GM21526 (cell line): Measurements from ENCODE around the gene PPP1R9A.
A peak's percentile ranks its signal among the peaks of the same experiment; 100 is the strongest.

Source experiments
- ATAC-seq: cut with Tn5 transposase; IDR thresholded peaks from one replicate; pipeline ENCODE4 v1.9.1; 2021; ENCODE audit warnings: moderate library complexity; ENCODE audit not compliant: unreplicated experiment, low FRiP score

PPP1R9A gene

DNA sequence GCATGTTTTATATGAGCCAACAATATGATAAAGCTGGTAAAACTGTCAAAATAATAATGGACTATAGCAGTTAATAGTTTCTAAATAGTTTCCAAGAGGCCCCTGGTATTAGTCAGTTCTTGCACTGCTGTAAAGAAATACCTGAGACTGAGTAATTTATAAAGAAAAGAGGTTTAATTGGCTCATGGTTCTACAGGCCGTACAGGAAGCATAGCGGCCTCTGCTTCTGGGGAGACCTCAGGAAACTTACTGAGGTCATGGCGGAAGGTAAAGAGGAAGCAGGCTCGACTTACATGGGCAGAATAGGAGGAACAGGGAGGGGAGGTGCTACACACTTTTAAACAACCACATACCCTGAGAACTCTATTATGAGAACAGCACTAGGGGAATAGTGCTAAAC lies 104.6 kb downstream of the PPP1R9A start:
- ATAC-seq, result no peak

DNA sequence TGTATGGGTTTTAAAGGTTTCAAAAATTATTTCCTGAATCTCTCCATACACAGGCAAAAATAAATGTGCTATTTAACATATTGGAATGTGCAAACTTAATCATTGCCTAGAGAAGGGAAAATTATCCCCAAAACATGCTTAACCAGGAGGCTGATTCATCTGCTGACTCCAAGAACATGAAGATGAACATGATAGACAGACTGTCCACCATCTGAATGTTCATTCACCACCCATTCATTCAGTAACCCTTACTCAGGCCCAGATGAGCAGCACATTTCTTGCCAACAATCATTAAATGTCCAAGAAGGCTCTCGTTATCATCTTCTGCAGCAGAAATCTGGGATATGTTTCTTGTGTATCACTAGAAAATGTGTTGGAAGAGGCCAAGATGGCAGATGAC lies 110.6 kb downstream of the PPP1R9A start:
- ATAC-seq, result no peak

DNA sequence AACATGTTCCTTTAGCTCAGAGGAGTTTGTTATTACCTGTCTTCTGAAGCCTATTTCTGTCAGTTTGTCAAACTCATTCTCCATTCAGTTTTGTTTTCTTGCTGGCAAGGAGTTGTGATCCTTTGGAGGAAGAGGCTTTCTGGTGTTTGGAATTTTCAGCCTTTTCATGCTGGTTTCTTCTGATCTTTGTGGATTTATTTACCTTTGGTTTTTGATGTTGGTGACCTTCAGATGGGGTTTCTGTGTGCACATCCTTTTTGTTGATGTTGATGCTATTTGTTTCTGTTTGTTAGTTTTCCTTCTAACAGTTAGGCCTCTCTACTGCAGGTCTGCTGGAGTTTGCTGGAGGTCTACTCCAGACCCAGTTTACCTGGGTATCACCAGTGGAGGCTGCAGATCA lies 118.6 kb downstream of the PPP1R9A start:
- ATAC-seq, result no peak

DNA sequence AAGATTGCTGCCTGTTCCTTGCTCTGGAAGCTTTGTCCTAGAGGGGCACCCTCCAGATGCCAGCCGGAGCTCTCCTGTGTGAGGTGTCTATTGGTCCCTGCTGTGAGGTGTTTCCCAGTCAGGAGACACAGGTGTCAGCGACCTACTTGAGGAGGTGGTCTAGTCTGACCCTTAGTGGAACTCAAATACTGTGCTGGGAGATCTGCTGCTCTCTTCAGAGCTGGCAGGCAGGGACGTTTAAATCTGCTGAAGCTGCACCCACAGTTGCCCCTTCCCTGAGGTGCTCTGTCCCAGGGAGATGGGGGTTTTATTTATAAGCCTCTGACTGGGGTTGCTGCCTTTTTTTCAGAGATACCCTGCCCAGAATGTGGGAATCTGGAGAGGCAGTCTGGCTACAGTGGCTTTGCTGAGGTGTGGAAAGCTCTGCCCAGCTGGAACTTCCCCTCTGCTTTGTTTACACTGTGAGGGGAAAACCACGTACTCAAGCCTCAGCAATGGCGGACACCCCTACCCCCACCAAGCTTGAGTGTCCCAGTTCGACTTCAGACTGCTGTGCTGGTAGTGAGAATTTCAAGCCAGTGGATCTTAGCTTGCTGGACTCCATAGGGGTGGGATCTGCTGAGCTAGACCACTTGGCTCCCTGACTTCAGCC lies 119.2 kb downstream of the PPP1R9A start:
- ATAC-seq, result no peak

DNA sequence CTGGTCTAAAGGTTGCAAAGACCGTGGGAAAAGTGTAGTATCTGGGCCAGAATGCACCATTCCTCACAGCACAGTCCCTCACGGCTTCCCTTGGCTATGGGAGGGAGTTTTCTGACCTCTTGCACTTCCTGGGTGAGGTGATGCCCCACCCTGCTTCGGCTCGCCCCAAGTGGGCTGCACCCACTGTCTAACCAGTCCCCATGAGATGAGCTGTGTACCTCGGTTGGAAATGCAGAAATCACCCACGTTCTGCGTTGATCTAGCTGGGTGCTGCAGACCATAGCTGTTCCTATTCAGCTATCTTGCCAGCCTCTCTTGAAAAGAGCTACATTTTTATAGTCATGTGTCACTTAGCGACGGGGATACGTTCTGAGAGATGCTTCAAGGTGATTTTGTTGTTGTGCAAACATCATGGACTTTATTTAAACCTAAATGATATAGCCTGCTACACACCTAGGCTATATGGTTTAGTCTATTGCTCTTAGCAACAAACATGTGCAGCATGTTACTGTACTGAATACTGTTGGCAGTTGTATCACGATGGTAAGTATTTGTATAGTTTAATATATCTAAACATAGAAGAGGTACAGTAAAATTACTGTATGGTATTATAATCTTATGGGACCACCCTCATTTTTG lies 120.0 kb downstream of the PPP1R9A start:
- ATAC-seq, result no peak

DNA sequence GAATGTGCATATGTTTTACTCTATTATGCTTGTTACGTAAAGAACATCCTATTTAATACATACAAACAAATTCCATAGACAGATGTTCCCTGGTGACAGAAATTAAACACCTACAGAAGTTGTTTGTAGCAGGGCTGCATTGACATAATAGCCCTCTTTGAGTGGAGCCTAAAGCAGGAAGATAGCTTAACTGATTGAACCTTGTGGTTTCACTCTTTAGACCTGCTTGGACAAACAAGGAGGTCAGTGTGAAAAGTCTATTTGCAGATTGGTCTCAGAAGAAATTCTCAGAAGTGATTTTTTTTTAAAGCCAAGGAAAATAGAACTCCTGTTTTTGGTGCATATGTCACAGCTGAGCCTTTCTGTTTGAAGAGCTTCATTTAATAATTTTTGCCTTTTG lies 121.3 kb downstream of the PPP1R9A start:
- ATAC-seq, result no peak

DNA sequence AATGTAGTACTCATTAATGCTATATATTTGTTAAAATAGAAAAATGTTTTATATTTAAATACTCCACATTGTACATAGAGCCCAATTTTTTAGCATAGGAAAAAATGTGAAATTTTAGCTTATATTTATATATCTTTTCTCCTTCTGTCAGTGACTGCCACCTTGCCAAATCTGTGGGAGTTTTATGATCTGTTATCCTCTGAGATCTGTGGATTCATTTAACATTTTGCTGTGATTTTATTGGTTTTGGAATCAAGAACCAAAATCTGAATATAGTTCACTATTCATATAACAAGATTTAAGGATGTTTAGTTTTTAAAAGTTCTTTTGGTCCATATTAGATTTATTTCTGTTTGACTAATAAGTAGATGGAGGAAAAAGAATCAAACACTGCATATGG lies 127.9 kb downstream of the PPP1R9A start:
- no peak for ATAC-seq

DNA sequence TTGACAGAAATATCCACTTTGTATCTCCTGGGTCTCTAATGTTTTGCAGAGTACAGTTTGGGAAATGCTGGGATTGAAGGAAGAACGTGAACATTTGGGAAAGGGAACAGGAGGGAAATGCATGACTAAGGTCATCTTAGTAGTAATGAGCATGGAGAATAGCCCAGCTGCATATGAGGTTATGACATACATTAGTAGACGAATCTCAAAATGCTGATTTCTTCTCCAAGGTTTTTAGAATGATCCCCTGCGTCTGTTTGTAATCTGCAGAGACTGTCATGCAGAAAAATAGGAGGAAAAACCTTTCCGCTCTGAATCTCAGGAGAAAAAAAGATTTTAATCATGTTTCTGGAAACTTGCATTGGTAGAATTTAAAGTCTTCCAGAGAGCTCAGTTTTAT lies 133.6 kb downstream of the PPP1R9A start:
- no peak for ATAC-seq

DNA sequence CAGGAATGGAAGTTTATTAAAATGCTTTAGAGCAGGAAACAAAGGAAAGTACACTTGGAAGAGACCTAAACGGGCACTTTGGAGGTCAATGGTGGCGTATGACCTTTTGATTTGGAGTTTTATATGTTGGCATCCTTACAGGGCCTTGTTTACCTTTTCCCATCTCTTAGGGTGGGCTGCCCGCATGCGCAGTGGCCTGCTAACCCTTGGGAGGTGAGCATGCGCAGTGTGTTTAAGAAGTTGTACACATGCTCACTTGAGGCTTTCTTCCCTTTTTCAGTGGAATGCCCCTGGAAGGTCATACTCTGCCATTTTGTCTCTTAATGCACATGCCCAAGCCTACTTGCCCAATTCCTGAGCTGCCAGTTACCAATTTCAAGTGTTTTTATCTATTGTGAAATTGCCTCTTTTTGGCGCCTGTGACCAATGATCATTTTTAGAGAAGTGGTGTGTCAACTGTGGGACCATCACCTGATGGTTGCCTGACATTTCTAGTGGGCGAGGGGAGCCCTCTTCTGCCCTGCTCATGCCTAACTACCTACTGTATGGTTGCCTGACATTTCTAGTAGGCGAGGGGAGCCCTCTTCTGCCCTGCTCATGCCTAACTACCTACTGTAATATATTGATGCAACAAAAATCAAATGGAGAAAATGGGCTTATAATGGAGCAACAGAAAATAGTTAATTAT lies 138.0 kb downstream of the PPP1R9A start:
- no peak for ATAC-seq

DNA sequence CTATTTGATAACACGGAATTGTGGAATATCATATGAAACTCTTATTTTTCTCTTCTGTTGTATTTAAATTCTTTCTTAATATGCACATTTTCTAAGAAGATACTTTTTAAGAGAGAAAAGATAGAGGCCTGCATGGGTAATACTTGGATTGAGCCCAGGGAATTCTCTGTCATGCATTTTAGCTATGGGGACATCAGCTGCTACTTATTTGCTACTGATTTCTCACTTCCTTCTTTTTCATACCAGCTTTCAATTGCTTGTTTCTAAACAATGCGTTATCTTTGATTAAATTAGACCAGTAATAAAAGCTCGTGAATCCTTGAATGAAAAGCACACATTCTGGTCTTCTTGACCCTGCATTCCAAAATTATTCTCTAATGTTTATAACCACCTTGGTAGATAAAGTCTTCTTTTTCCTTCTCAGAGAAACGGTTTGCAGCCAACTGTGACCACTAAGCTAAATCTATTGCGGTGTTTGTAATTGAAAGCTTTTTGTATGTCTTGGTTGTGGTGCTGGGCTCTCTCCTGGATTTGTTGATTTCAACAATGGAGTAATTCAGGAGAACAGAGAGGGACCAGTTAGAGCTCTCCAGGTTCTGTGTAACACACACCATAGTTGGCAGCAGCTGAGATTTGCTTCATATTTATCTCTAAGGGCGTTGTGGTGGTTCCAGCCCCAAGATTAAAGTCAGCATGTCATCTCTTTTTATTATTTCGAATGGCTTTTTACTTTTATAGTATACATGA lies 139.3 kb downstream of the PPP1R9A start:
- ATAC-seq, result peak; percentile 63

DNA sequence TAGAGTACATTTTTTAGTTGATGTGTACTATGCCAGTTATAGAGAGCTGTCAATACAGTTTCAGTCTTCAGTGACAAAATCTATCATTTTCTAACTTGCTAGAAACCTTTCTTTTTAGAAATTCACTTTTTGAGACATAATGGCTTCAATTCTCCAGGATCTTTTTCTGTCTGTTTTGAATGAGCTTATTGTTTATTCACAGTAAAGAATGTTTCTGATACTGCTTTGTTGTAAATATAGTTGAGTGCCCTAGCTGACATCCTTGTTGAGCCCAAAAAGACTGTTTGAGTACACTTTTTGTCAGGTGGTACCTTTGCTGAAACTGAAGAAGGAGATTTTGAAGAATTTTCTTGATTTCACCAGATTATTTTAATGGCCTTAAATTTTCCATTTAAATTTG lies 139.9 kb downstream of the PPP1R9A start:
- ATAC-seq, result no peak

DNA sequence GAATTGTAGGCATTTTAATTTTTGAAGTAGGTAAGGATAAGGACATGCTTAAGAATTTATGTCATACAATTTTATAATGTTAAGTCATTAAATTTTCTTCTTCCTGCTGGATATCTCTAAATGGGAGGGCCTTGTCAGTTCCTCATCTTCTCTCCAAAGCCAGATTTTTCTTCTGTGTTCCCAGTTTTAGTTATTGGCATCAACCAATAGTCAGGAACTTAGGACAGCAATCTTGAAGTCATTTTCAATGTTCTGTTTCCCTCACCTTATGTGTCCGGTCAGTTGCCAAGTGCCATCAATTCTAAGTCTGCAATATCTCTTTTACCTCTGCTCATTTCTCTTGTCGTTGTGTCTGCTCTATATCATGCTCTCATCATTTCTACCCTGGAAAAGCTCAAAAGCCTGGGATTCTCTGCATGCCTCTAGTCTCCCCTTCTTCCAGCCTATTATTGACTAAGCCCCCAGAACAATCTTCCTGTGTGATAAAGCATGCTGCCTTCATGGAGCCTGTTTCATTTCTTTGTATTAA lies 145.2 kb downstream of the PPP1R9A start:
- ATAC-seq, result no peak

DNA sequence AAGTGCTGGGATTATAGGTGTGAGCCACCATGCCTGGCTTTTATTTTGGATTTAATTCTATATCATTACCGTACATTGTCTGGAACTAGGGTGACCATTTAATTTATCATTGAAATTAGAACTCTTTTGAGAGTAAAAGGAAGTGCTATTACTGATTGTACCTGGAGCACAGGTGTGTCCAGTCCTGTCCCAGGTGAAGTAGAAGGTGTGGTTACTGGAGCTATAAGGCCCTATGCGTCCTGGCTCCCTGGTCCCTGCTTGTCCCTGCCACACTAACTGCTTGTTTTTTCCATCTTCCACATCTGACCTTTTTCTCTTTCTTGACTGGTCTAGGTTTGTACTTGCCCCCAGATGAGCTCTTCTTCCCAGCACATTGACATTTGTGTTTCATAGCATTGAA lies 147.0 kb downstream of the PPP1R9A start:
- ATAC-seq, result no peak

DNA sequence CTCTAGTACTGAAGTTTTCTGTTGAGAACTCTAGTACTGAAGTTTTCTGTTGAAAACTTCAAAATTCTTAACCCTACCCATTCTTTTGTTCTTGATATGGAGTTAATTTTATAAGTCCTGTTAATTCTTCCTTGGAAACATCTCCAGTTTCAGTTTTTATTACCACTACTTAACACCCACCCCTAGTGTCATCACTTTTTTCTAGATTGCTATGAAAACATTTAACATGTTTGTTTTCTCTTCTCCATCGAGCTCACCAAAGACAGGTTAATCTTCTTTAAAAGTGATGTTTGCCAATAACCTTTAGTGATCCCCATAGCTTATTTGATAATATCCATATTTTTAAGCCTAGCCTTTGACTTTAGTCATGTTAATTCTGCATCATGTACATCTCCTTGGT lies 147.9 kb downstream of the PPP1R9A start:
- ATAC-seq, result no peak

DNA sequence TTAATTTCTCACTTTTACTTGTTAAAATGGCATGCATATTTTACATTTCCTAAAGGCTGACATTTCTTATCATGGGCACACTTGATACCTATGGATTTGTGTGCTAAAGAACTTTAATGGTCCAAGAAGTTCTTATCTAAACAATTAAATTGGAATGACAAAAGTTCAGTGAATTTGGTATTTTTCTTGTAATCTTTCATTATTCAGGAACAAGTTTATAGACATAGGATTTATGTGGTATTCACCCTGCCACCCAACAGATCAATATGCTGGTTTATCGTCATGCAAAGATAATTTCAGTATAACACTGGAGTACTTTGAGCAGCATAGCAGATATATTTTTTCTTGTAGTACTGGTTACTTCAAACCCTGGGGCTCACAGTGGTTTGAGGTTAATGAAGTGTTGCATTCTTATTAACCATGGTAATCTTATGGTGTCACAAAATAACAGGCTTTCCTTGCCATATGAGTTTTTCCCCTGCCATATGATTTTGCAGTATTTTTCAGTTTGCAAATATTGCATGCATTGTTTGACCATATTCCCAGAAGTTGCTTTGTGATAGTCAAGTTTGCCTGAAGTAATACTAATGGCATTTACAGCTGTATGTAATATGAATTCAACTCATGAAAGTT lies 148.8 kb downstream of the PPP1R9A start:
- no peak for ATAC-seq

DNA sequence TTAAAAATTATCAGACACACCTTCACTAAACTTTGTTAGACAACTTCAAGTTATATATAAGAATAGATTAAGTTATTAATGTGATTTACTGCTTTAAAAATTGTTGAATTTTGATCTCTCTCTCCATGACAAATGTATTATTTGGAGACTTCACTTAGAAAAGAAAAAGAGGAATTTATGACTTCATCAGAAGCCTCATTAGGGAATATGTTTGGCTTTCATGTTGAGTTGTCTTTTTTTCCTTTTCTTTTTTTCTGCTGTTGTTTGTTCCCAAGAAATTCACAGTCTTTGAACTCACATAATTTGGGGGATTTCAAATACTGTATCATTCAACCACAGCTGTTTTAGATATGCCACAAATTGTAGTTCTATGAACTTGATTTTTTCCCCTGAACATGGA lies 149.5 kb downstream of the PPP1R9A start:
- no peak for ATAC-seq

DNA sequence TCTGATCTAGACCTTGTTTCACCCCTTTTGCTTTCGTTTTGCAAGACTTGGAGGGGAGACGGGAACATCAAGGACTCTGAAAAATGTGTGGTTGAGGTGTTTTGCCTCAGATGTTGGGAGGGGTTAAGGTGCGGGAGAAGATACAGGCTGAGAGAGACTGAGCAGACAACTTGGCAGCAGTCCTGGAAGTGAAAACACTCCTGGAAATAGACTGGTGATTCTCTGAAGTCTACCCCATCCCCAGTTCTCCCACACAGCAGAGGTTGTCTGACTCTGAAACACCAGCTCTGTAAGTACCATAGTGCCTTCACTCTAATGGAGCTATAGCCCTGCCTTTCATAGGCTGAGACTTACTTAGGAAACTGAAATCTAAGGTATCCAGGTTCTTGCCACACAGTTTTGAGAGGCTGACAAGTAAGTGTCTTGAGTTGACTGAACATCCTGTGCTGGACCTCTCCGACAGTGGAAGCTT lies 152.5 kb downstream of the PPP1R9A start:
- ATAC-seq, result no peak

DNA sequence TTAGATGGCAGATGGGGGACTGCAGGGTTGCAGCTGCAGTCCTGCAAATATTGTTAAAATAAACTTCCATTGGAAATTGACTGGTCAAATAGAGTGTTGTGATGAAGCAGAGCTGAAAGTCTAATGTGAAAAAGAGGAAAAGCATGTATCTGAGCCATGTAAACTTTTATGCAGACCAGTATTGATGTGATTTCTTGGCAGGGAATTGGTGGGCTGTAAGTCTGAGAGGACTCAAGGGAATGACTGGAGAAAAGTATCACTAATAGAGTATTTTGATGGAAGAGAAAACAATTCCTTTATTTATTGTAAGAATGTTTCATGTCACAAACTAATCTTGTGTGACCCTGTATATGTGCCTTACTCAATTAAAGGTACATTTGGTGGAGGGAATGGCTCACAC lies 155.5 kb downstream of the PPP1R9A start:
- no peak for ATAC-seq

DNA sequence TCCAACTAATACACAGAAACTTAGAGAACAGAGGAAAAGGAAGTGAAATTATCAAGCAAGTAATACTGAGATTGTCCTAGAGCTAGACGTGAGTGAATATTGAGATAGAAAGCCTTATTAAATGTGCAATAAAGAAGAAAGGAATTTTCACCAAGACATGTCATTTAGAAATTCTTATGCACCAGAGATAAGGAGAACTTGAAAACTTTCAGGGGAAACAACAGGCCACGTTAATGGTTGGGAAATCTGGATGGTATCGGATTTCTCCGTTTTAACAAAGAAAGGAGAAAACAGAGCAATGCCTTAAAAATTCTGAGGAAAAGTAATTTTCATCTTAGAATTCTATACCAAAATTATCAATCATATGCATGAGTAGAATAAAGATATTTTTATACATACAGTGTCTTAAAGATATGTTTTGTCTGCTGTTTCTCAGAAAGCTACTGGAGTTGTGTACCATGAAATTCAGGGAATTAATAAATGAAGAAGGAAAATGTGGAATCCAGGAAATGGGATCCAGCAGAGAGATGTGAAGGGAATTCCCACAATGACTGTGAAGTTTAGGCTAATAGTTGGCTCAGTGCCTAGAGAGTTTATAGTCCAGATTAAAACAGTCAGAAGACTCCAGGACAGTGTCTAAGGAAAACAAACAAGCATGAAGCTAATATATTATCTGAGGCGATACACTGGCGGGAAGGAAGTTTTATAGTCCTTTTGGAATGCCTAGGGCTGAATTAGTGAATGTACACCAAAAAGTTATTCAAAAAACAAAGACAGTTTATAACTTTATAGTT lies 159.5 kb downstream of the PPP1R9A start:
- no peak for ATAC-seq
